Peyer's patch (tissue), 4 donors: Measurements from ENCODE around the gene IGF2R. TPM values are rescaled to one million over a fixed set of nuclear protein-coding genes. Genes with fewer than 3 reads are reported as not detected.
A peak's percentile ranks its signal among the peaks of the same experiment; 100 is the strongest.

Experiments used
- DNase-seq, 3 donors: peaks; one replicate each; pipeline ENCODE4 v3.0.0-alpha.2; 2017 to 2019
- H3K27ac ChIP-seq, 4 donors: fragments of 200-600 bp; sonication (generic); one replicate each; pipeline ENCODE4 v1.5.1; 2016 to 2019
- H3K27me3 ChIP-seq, 2 donors: fragments of 200-600 bp; sonication (generic); one replicate each; pipeline ENCODE4 v1.5.1; 2019
- H3K36me3 ChIP-seq, 3 donors: fragments of 200-600 bp; sonication (generic); one replicate each; pipeline ENCODE4 v1.5.1; 2016 to 2019
- H3K4me1 ChIP-seq, 4 donors: fragments of 200-600 bp; sonication (generic); one replicate each; pipeline ENCODE4 v1.5.1; 2016 to 2019
- H3K4me3 ChIP-seq, 4 donors: fragments of 200-600 bp; sonication (generic); 1 replicate in 3 of 4; 2 replicates in 1 of 4; pipeline ENCODE4 v1.5.1; 2016 to 2019; ENCODE audit warnings: mild to moderate bottlenecking in 1 of 4
- H3K9me3 ChIP-seq, 4 donors: fragments of 200-600 bp; sonication (generic); one replicate each; pipeline ENCODE4 v1.5.1; 2016 to 2019; ENCODE audit warnings: mild to moderate bottlenecking in 1 of 4
- CTCF ChIP-seq, 6 experiments: fragments of 450-650 bp in 4 of 6; fragments of 200-600 bp in 2 of 6; sonication (generic) in 1 of 6; IDR thresholded peaks; one replicate each; pipeline ENCODE4 v1.5.1; 2017 to 2019; ENCODE audit warnings: antibody characterized with exemption in 6 of 6, mild to moderate bottlenecking in 3 of 6, moderate library complexity in 1 of 6
- POLR2A ChIP-seq, 2 donors: fragments of 450-650 bp; IDR thresholded peaks; one replicate each; pipeline ENCODE4 v1.5.1; 2017; ENCODE audit warnings: antibody characterized with exemption in 2 of 2, mild to moderate bottlenecking in 2 of 2, moderate library complexity in 2 of 2
- total RNA-seq, 4 donors: library from RNA; depleted of rRNA; stranded (reverse); fragments of >200 nt; gene quantifications; one replicate each; pipeline ENCODE4 v1.1.0, GENCODE V29; 2016

Gene IGF2R
- total RNA-seq, 4 donors from 2014 or later = 48.7 to 86.5 (median 82.3) TPM

GRCh38 chr6:160027931-160028330 is 59.0 kb downstream of the IGF2R start:
- peaks cover 0 to 85% (median 0%) of the 10 kb centered on the region in 3 donors for H3K36me3 ChIP-seq
- no peaks in the 10 kb centered on the region for H3K27me3 ChIP-seq
- no peaks in the 10 kb centered on the region for H3K9me3 ChIP-seq
- no peak overlapping the region for H3K27ac ChIP-seq
- no peak overlapping the region for H3K4me3 ChIP-seq
- DNase-seq = no peak
- H3K4me1 ChIP-seq = peaks cover 0 to 8% (median 0%) of the 10 kb centered on the region in 4 donors
- no peak for TF ChIP-seq POLR2A (IDR thresholded peaks at IDR 0.05)

DNA sequence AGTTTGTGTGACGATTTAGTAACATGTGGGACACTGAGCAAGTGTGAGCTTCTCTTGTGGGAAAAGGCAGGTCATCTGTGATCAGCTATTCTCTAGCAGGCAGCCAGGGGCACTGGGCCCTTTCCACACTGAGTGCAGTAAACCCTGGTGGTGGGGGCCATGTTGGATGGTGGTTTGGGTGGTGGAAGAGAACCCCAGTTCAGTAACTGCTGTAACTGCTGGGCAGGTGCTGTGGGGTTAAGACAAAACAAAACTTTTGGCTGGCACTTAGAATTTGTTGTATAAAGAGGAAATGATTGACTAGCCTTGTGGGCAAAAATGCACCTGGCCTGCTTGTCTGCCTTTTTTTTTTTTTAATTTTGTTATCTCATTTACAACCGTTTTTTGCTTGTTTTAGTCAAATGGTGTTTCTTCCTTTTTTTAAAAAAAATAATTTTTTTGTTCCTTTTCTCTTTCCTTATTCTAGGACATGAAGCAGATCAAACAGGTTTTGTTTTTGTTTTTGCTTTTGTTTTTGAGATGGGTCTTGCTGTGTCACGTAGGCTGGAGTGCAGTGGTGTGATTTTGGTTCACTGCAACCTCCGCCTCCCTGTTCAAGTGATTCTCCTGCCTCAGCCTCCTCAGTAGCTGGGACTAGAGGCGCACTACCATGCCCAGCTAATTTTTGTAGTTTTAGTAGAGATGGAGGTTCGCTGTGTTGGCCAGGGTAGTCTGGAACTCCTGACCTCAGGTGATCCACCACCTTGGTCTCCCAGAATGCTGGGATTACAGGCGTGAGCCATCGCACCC is 59.8 kb downstream of the IGF2R start:
- no peak for TF ChIP-seq CTCF (IDR thresholded peaks at IDR 0.05)
- TF ChIP-seq POLR2A (IDR thresholded peaks at IDR 0.05) = no peak
- Histone ChIP-seq H3K4me3 (no peak overlapping the region), H3K36me3 (peaks cover 0 to 86% (median 0%) of the 10 kb centered on the region in 3 donors), H3K27ac (no peak overlapping the region), H3K4me1 (peaks cover 0 to 8% (median 0%) of the 10 kb centered on the region in 4 donors), H3K9me3 (no peaks in the 10 kb centered on the region), H3K27me3 (no peaks in the 10 kb centered on the region)
- no peak for DNase-seq

DNA sequence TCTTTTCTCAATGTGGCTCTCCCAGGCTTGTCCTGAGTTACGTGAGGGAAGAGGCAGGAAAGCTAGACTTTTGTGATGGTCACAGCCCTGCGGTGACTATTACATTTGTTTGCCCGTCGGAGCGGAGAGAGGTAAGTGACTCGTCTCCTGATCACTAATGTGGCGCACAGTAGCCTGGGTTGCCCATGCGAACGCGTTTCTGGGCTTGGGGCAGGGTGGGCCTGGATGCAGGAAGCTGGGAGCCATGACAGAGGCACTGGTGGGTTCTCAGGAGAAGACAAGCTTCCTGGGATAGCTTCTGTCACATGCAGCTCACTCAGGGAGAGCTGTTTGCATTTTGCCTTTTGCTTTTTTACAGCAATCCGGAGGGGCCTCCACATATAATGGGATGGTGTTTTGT is 60.6 kb downstream of the IGF2R start:
- no peak overlapping the region for H3K4me3 ChIP-seq
- H3K9me3 ChIP-seq = no peaks in the 10 kb centered on the region
- peaks cover 0 to 86% (median 0%) of the 10 kb centered on the region in 3 donors for H3K36me3 ChIP-seq
- H3K4me1 ChIP-seq = peaks cover 0 to 8% (median 0%) of the 10 kb centered on the region in 4 donors
- H3K27ac ChIP-seq = peak overlapping the region in 1 of 4 donors; percentile 46
- no peaks in the 10 kb centered on the region for H3K27me3 ChIP-seq
- DNase-seq = no peak
- TF ChIP-seq POLR2A (IDR thresholded peaks at IDR 0.05) (no peak), CTCF (IDR thresholded peaks at IDR 0.05) (no peak)

DNA sequence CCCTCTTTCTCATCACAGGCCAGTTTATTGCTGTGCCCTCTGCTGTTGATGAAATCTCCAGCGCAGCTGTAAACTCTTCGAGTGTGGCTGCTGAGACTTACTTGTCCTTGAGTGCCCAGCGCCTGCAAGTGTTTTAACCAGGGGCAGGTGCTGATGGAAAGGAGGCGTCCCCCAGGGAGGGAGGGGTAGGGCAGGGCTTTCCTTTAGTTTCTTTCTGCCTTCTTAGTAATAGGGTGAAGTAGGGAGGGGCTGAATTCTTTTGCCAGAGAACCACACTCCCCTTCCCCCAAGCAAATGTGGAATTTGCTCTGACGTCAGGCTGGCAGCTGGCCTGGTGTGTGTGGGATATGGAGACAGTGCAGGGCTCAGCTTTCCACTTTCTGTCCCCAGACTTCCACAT is 61.2 kb downstream of the IGF2R start:
- Histone ChIP-seq H3K4me1 (peaks cover 0 to 8% (median 0%) of the 10 kb centered on the region in 4 donors), H3K9me3 (no peaks in the 10 kb centered on the region), H3K27me3 (no peaks in the 10 kb centered on the region), H3K4me3 (no peak overlapping the region), H3K36me3 (peaks cover 0 to 86% (median 0%) of the 10 kb centered on the region in 3 donors), H3K27ac (peak overlapping the region in 1 of 4 donors; percentile 46)
- TF ChIP-seq POLR2A (IDR thresholded peaks at IDR 0.05) (no peak), CTCF (IDR thresholded peaks at IDR 0.05) (no peak)
- peak in 2 of 3 donors; percentile 19 to 66 for DNase-seq

DNA sequence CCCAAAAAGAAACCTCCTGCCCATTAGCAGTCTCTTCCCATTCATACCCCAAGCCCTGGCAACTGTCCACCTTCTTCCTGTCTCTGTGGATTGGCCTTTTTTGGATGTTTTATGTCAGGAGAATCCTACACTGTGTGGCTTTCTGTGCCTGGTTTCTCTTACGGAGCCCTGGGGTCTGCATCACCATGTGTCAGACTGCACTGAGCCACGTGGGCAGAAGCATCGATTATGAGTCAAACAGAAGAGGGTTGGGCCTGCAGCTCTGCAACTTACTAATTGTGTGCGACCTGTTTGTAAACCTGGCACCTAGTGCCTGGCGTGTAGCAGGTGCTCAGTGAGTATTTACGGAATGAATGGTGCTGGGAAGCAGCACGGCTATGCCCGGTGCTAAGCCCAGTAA is 62.6 kb downstream of the IGF2R start:
- Histone ChIP-seq H3K36me3 (peaks cover 0 to 91% (median 0%) of the 10 kb centered on the region in 3 donors), H3K4me1 (peaks cover 0 to 8% (median 0%) of the 10 kb centered on the region in 4 donors), H3K4me3 (no peak overlapping the region), H3K9me3 (no peaks in the 10 kb centered on the region), H3K27ac (no peak overlapping the region), H3K27me3 (no peaks in the 10 kb centered on the region)
- DNase-seq = no peak
- no peak for TF ChIP-seq POLR2A (IDR thresholded peaks at IDR 0.05)
- no peak for TF ChIP-seq CTCF (IDR thresholded peaks at IDR 0.05)

- no peak overlapping the region for H3K4me3 ChIP-seq
- no peak for TF ChIP-seq POLR2A (IDR thresholded peaks at IDR 0.05)
- no peak for TF ChIP-seq CTCF (IDR thresholded peaks at IDR 0.05)
- peaks cover 0 to 8% (median 0%) of the 10 kb centered on the region in 4 donors for H3K4me1 ChIP-seq
- no peak for DNase-seq
- peaks cover 0 to 89% (median 0%) of the 10 kb centered on the region in 3 donors for H3K36me3 ChIP-seq
- H3K9me3 ChIP-seq = no peaks in the 10 kb centered on the region
- H3K27me3 ChIP-seq = no peaks in the 10 kb centered on the region
- no peak overlapping the region for H3K27ac ChIP-seq
Measured at GRCh38 chr6:160031871-160032270, 63.0 kb downstream of the IGF2R start.
